Measurements from ENCODE around the gene PTPN4. TPM values are rescaled to one million over a fixed set of nuclear protein-coding genes. Genes with fewer than 3 reads are reported as not detected.

PTPN4 gene
- total and polyA plus RNA-seq, 2 of the 8 experiments (the other 6 are each of a cell fraction or from before 2014, with no cell fraction given) = 28.5 to 105 TPM

GRCh38 chr2:119741001-119741400, 18.7 kb upstream of the PTPN4 start:
- Histone ChIP-seq H2BK5ac (ENCODE audit: low read depth, low read length) (no peak overlapping the region), H3K56ac (replicated peaks; ENCODE audit: insufficient read length, low read depth, low read length) (no peak overlapping the region), H2BK12ac (ENCODE audit: low read depth, low read length) (no peak overlapping the region), H3K36me3 (ENCODE audit: control insufficient read depth in 2 of 4, insufficient read depth in 4 of 4, low read length in 3 of 4) (no peaks in the 10 kb centered on the region), H3K79me2 (ENCODE audit: control insufficient read depth in 1 of 2, insufficient read depth in 2 of 2, low read length in 2 of 2) (no peaks in the 10 kb centered on the region), H3K4me1 (replicated peaks in 1 of 4; ENCODE audit: control insufficient read depth in 3 of 4, insufficient read depth in 4 of 4, low read length in 3 of 4) (no peaks in the 10 kb centered on the region), H4K91ac (replicated peaks; ENCODE audit: insufficient read length, low read length) (no peak overlapping the region), H3K79me1 (ENCODE audit: low read depth, low read length) (no peaks in the 10 kb centered on the region), H2AK5ac (ENCODE audit: low read depth, low read length) (no peak overlapping the region), H3K27ac (ENCODE audit: low read depth, low read length) (no peak overlapping the region), H3K23ac (ENCODE audit: insufficient read length) (no peak overlapping the region), H3K9me3 (ENCODE audit: insufficient read depth in 2 of 2, low read depth in 1 of 2, low read length in 1 of 2) (no peaks in the 10 kb centered on the region), H4K5ac (ENCODE audit: insufficient read length, low read depth, low read length) (no peak overlapping the region), H3K14ac (ENCODE audit: insufficient read length) (no peak overlapping the region), H3K27me3 (replicated peaks in 1 of 4; ENCODE audit: control insufficient read depth in 3 of 4, extremely low read depth in 1 of 4, insufficient read depth in 3 of 4, low read length in 3 of 4) (no peaks in the 10 kb centered on the region), H2BK20ac (ENCODE audit: low read length) (no peak overlapping the region), H4K20me1 (replicated peaks in 1 of 2; ENCODE audit: control insufficient read depth in 1 of 2, insufficient read depth in 2 of 2, low read length in 2 of 2) (no peaks in the 10 kb centered on the region), H3K23me2 (ENCODE audit: low read depth, low read length) (0 out of 2 replicates have a peak, but pooled peaks cover 1% of the 10 kb centered on the region), H3K4me2 (ENCODE audit: insufficient read depth in 1 of 2, low read depth in 2 of 2, low read length in 2 of 2) (no peak overlapping the region), H3K4me3 (ENCODE audit: extremely low read depth in 1 of 4, insufficient read depth in 2 of 4, low read depth in 3 of 4, low read length in 4 of 4) (no peak overlapping the region), H2BK15ac (ENCODE audit: low read length) (no peak overlapping the region), H3K4ac (replicated peaks; ENCODE audit: insufficient read length, low read depth, low read length) (no peak overlapping the region), H3K9ac (replicated peaks in 1 of 4; ENCODE audit: extremely low read depth in 1 of 4, low read depth in 3 of 4, low read length in 3 of 4) (no peak overlapping the region), H2BK120ac (replicated peaks; ENCODE audit: low read depth, low read length) (no peak overlapping the region), H2AFZ (ENCODE audit: low read length) (no peak overlapping the region), H4K8ac (ENCODE audit: extremely low read depth, insufficient read depth, low read length) (no peak overlapping the region), H3K18ac (ENCODE audit: extremely low read depth, low read length) (no peak overlapping the region)
- POLR2A ChIA-PET (ENCODE audit: partially characterized antibody) = interaction anchor here (1.3 kb wide), 1 partner anchor 19 kb away, joined by 4 read pairs; the partner anchor contains the start of gene PTPN4
- CTCF ChIA-PET (ENCODE audit: partially characterized antibody) = interaction anchor here (1.0 to 1.4 kb wide), 5 partner anchors 12 to 84 kb away, joined by 3 to 8 read pairs (median 3); no protein-coding TSS in a partner anchor
- FAIRE-seq (no peak), DNase-seq (ENCODE audit: low read depth in 1 of 2, low spot score in 2 of 2) (no peak)
- TF ChIP-seq CREB1 (IDR thresholded peaks at IDR 0.05) = no peak
- TF ChIP-seq SP1 (IDR thresholded peaks at IDR 0.05; ENCODE audit: low read depth, low read length) = no peak
- no peak for TF ChIP-seq RBBP5 (IDR thresholded peaks at IDR 0.05; ENCODE audit: borderline replicate concordance, low read depth, low read length)
- 87% methylated on average over 3 of the region's 3 CpGs; no CpG with 5 or more reads in 1 of the 2 experiments for WGBS, 2 experiments (ENCODE audit: extremely low coverage in 1 of 2, insufficient coverage in 1 of 2, insufficient read length in 1 of 2, insufficient replicate concordance in 2 of 2, low coverage in 1 of 2, low lambda C conversion rate in 2 of 2, missing lambda C conversion rate in 1 of 2)

Data from H1 (cell line).